Measurements from ENCODE around the gene INPP4B.

Gene INPP4B

GRCh38 chr4:142291299-142292050 is 554.6 kb downstream of the INPP4B start:
- no peak for DNase-seq (ENCODE audit: low read depth)

DNA sequence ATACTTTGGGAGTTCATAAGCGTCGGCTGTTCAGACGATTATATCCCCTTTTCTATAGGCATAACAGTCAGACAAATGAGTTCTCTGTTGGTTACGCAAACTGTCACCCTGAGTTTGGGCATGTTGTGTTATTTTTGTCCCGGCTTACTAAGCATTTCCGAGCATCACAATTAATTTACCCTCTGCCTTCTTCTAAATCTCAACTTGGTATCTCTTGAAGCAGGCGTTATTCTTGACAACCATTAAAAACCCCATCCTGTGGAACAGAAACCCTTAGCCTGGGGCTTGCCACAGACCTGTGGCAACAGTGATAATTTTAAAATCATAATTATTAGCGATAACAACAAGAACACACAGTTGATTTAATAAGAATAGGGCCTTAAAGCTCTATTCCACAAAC is 558.7 kb downstream of the INPP4B start:
- no peak for DNase-seq (ENCODE audit: low read depth)

- no peak for DNase-seq (ENCODE audit: low read depth)
Observed at GRCh38 chr4:142285222-142285583, 560.9 kb downstream of the INPP4B start.

GRCh38 chr4:142284402-142285221 is 561.5 kb downstream of the INPP4B start:
- no peak for DNase-seq (ENCODE audit: low read depth)

DNA sequence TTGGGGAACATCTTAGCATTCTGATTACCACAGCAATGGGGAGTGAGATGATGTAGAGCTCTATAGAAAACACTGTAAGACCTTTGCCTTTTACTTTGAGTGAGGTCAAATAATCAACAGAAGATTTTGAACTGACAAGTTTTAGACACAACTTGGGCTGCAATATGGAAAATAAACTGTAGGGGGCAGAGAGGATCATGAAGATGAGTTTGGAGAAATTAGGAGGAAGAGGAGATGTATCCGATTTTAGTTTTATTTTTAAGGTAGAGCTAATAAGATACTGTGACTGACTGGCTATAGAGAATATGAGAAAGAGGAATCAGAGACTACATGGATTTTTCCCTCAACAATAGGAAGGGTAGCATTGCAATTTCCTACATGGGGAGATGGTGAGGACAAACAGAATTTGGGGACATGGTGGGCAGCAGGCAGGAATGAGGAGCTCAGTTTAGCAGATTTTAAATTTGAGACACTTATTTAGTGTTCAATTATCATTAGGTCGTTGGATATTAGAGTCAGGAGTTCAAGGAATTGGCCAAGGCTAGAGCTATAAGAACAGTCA is 563.1 kb downstream of the INPP4B start:
- no peak for DNase-seq (ENCODE audit: low read depth)

GRCh38 chr4:142281999-142282398 is 564.1 kb downstream of the INPP4B start:
- no peak for DNase-seq (ENCODE audit: low read depth)

- DNase-seq (ENCODE audit: low read depth) = no peak
Observed at GRCh38 chr4:142278663-142279062, 567.4 kb downstream of the INPP4B start.

DNA sequence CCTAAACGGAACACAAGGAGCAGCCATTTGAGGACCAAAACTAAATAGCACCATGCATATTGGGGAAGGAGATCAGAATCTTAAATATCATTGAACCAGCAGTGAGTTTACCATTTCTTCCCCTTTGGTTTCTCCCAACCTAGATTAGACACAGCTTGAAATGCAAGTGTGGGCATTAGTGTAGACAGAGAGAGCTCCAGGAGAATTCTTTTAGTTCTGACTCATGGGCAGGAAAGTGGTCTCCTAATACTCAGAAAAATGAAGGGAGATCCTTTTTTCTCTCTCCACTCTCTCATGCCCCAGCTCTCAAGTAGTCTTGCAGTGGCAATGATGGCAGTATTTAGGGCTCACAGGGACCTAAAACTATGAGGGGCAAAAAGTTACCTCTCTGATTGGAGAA is 567.9 kb downstream of the INPP4B start:
- no peak for DNase-seq (ENCODE audit: low read depth)

- DNase-seq (ENCODE audit: low read depth) = no peak
Observed at GRCh38 chr4:142274137-142274536, 572.0 kb downstream of the INPP4B start.

DNA sequence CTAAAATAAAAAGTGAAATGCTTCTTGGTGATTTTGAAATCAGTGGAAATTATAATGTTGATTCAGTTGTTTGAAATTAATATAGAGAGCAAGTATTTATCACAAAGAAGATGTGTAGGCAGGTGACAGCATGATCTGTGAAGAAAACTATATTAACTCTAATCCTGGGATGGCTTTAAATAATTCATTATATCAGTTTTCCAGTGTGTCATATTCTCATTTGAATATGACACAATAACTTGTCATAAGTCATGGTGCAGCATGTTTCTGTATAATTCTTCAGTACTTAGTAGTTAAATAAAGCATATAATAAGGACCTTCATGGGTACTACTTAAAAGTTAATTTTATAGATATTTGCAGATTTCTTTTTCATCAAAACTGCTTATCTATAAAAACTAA is 573.6 kb downstream of the INPP4B start:
- DNase-seq (ENCODE audit: low read depth) = no peak

DNA sequence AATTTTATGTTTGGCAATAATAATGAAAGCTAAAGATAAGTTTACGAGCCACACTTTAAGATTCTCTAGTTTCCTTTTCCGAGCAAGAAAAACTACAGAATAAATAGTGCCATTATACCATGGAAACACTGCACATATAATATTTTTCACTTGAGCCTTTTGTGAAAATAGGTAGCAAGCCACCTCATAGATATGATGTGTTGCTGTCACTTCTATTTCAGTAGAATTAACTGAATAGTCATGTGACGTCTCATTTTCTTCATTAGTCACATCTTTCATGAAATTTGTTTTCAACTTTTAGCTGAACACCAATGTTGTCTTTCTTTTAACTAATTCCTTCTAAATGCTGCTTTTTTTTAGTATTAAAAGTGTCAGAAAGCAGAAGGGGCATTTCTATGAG is 574.3 kb downstream of the INPP4B start:
- no peak for DNase-seq (ENCODE audit: low read depth)

- no peak for DNase-seq (ENCODE audit: low read depth)
Observed at GRCh38 chr4:142267101-142267500, 579.0 kb downstream of the INPP4B start.

GRCh38 chr4:142265946-142266345 is 580.2 kb downstream of the INPP4B start:
- no peak for DNase-seq (ENCODE audit: low read depth)

DNA sequence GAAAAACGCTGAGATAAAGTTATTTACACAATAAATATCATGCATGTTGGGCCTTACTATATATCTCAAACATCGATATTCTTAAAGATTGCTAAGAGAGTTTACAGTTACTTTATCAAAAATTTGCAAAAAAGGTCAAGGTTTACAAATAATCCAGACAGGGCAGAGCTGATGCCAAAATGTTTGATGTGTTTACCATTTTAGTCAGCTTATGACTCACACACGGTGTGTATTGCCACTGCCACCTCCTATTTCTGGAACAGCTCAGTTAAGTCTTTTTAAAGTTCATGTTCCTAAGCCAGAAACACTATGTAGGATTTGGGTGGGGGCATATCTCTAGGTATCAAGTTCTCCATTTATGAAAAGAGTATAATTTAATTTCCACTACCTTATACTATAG is 580.6 kb downstream of the INPP4B start:
- no peak for DNase-seq (ENCODE audit: low read depth)

DNA sequence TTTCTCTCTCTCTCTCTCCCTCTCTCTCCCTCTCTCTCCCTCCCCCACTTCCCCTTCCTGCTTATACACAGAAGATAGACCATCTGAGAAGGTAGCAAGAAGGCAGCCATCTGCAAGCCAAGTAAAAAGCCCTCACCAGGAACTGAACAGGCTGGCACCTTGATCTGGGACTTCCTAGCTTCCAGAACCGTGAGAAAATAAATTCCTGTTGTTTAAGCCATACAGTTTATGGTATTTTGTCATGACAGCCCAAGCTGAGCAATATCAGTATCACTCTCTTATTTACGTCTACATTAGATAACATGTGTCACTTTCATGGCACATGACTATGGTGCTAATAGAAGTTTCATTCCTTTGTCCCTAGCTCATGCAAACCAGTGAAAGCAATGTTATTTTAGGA is 581.1 kb downstream of the INPP4B start:
- DNase-seq (ENCODE audit: low read depth) = no peak

DNA sequence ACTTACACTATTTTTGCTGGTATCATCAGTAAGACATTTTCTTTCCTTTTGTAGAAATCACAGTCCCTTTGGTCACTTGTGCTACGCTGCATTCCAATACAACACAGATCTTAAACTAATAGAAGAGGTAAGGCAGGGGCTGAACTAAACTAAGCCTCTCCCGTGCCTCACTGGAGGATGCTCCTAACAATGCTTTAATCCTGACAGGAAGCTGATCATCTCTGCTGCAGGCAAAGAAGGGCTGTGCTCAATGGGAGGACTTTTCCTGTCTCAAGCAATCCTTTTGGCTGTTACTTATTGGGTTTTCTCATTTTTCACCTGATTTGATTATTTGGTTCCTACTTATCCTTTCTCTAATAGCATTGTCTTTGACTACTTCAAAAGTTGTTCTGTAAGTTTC is 583.1 kb downstream of the INPP4B start:
- no peak for DNase-seq (ENCODE audit: low read depth)

DNA sequence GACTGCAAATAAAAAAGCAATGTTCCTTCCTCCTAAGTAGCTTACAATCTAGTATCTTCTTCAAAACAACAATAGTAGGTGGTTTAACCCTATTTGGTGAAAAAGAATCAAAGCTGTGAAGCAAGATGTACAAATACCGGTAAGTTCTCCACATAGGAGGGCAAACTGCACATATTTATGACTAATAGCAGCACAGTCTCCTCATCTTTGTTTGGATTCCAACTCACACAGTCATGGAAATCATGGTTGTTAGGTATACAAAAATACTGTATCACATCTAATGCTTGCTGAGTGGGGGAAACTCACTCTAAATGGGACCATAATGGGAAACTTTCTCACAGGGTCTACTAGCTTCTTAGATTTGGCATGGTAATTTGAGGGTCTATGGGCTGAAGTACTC is 597.2 kb downstream of the INPP4B start:
- DNase-seq (ENCODE audit: low read depth) = no peak

GRCh38 chr4:142243255-142243654 is 602.8 kb downstream of the INPP4B start:
- no peak for DNase-seq (ENCODE audit: low read depth)

DNA sequence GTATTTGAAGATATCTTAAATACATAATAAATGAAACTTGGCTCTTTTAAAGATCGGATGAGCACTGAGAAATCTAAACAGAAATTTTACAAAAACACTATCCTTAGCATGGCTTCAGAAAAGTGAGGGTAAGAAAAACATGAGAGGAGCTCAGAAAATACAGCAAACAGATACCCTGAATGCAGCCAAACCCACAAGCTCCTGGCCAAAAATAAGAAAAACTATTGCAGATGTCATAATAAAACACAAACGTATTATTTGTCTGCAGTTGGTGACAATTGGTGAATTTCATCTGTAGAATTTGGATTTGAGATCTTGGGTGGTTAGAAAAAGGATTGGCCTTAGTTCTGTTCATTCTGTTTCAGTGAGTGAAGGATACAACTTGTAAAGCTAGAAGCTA is 603.9 kb downstream of the INPP4B start:
- DNase-seq (ENCODE audit: low read depth) = no peak

- DNase-seq (ENCODE audit: low read depth) = no peak
Observed at GRCh38 chr4:142238589-142238988, 607.5 kb downstream of the INPP4B start.

DNA sequence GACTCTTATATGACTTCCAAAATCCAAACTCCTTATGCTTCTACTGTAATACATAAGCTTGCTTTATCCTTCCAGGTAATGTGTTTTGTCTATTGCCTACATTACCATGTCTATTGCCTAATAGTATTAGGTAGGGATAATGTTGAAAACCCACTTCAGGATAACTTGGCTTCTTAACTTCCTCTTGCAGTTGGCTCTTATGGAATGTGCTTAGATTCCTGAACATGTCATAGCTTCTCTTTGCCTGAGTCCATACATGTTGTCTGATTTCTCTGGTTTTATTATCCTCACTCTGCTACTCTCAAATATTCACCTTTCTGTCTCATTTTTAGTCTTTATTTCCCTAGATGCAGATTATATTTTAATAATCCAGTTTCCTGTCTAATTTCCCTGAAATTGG is 609.8 kb downstream of the INPP4B start:
- no peak for DNase-seq (ENCODE audit: low read depth)

DNA sequence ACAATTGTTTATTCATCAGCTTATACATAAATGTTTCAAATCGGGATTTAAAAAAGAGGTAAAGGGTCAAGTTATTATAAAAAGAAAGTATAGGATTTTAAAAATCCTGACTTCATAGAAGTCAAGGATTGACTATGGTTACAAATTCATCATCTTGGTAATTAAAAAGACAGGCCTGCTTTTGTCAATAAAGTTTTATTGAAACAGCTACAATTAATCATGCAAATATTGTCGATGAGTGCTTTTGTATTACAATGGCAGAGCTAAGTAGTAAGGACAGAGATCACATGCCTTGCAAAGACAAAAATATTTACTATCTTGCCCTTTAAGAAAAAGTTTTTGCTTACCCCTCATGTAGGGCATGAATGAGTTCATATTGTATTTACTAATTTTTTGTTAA is 614.3 kb downstream of the INPP4B start:
- DNase-seq (ENCODE audit: low read depth) = no peak

DNA sequence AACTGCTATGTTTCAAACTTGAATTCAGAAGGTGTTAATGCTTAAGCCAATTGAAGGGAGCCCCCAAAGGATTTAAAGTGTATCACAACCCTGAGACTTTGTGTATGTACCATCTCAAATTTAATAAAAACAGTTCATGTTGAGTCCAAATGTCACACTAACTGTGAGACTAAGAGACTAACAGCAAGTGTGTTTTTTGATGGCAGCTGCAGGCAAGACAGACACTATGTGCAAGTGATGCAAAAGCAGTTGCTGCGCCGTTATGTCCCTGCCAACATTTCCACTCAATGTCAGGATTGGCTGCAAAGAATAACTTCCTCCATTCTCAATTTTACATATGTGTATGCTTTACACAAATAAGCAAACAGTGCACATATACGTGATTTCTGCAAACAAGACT is 615.1 kb downstream of the INPP4B start:
- DNase-seq (ENCODE audit: low read depth) = no peak

Measured in activated T-helper 1 cell treated with Interleukin-2 at 50 U/mL for 16 hours (primary cell).